HepG2 (cell line): ENCODE results near the gene ZDHHC16. TPM values are rescaled to one million over a fixed set of nuclear protein-coding genes. Genes with fewer than 3 reads are reported as not detected.

Experiments
- ARID2 ChIP-seq: sonication (generic); formaldehyde crosslinking; IDR thresholded peaks from 2 replicates; pipeline ENCODE4 v1.8.1; 2022; ENCODE audit warnings: mild to moderate bottlenecking, missing genetic modification reagents, borderline replicate concordance
- GTF3A ChIP-seq: sonication (generic); formaldehyde crosslinking; conservative IDR thresholded peaks from 2 replicates; pipeline ENCODE4 v1.4.0; 2020; ENCODE audit warnings: mild to moderate bottlenecking, missing genetic modification reagents
- JUND ChIP-seq: sonication (generic); formaldehyde crosslinking; IDR thresholded peaks from 2 replicates; pipeline ENCODE4 v1.8.0; 2022; ENCODE audit warnings: mild to moderate bottlenecking, missing genetic modification reagents
- SAP130 ChIP-seq: IDR thresholded peaks from 2 replicates; pipeline ENCODE4 v1.6.1; 2016; ENCODE audit warnings: low read depth
- STAG1 ChIP-seq: sonication (generic); formaldehyde crosslinking; IDR thresholded peaks from 2 replicates; pipeline ENCODE4 v1.4.0; 2020; ENCODE audit warnings: missing genetic modification reagents
- TSC22D2 ChIP-seq: sonication (generic); formaldehyde crosslinking; IDR thresholded peaks from 2 replicates; pipeline ENCODE4 v1.5.1; 2020; ENCODE audit warnings: missing genetic modification reagents, mild to moderate bottlenecking, borderline replicate concordance
- XRCC5 ChIP-seq: fragments of 200-400 bp; formaldehyde crosslinking; optimal IDR thresholded peaks from 2 replicates; pipeline ENCODE3; 2017; ENCODE audit warnings: mild to moderate bottlenecking, low read length
- ZZZ3 ChIP-seq: sonication (generic); formaldehyde crosslinking; IDR thresholded peaks from 2 replicates; pipeline ENCODE4 v1.4.0; 2020; ENCODE audit warnings: missing genetic modification reagents, mild to moderate bottlenecking, borderline replicate concordance
- polyA plus RNA-seq, 8 experiments: library from polyadenylated mRNA; depleted of rRNA in 3 of 8; stranded (reverse) in 7 of 8; unstranded in 1 of 8; fragments of >200 nt; fragmentation: Illumina TruSeq in 4 of 8; extraction: Trizol in 4 of 8; gene quantifications; 2 replicates each; pipeline versions ENCODE4 v1.2.1 to v1.2.3, GENCODE V29; 2011 to 2016; ENCODE audit warnings: low read depth in 4 of 8, missing spikeins in 1 of 8, mixed read lengths in 1 of 8; ENCODE audit not compliant: insufficient read depth in 1 of 8
- total RNA-seq, 5 experiments: library from RNA; depleted of rRNA; stranded (reverse); fragments of >200 nt; fragmentation: Illumina TruSeq; extraction: Trizol; gene quantifications; 2 replicates each; pipeline ENCODE4 v1.2.3, GENCODE V29; 2016; ENCODE audit warnings: low read depth in 1 of 5
- TF ChIP-seq, protein P1 (sequence below): sonication (generic); formaldehyde crosslinking; IDR thresholded peaks from 2 replicates; pipeline ENCODE4 v1.4.0; 2020; ENCODE audit warnings: missing genetic modification reagents
- TF ChIP-seq, protein P2 (sequence below): sonication (generic); formaldehyde crosslinking; IDR thresholded peaks from 2 replicates; pipeline ENCODE4 v1.4.0; 2020; ENCODE audit warnings: missing genetic modification reagents
- TF ChIP-seq, protein P3 (sequence below): sonication (generic); formaldehyde crosslinking; IDR thresholded peaks from 2 replicates; pipeline ENCODE4 v1.4.0; 2020; ENCODE audit warnings: missing genetic modification reagents, borderline replicate concordance
- TF ChIP-seq, protein P4 (sequence below), 2 experiments: sonication (generic) in 1 of 2; formaldehyde crosslinking in 1 of 2; IDR thresholded peaks; 2 replicates each; pipeline versions ENCODE4 v1.4.0 to v1.6.1; 2018 to 2020; ENCODE audit warnings: missing genetic modification reagents in 2 of 2, borderline replicate concordance in 1 of 2, low read depth in 1 of 2, mild to moderate bottlenecking in 1 of 2, missing biosample characterization in 1 of 2
- TF ChIP-seq, protein P5 (sequence below): sonication (generic); formaldehyde crosslinking; IDR thresholded peaks from 2 replicates; pipeline ENCODE4 v1.4.0; 2020; ENCODE audit warnings: missing genetic modification reagents, borderline replicate concordance

The ZDHHC16 gene
- total and polyA plus RNA-seq, 2 of the 13 experiments (the other 11 are each of a cell fraction or from before 2014, with no cell fraction given): 40.8 to 41.8 TPM

DNA sequence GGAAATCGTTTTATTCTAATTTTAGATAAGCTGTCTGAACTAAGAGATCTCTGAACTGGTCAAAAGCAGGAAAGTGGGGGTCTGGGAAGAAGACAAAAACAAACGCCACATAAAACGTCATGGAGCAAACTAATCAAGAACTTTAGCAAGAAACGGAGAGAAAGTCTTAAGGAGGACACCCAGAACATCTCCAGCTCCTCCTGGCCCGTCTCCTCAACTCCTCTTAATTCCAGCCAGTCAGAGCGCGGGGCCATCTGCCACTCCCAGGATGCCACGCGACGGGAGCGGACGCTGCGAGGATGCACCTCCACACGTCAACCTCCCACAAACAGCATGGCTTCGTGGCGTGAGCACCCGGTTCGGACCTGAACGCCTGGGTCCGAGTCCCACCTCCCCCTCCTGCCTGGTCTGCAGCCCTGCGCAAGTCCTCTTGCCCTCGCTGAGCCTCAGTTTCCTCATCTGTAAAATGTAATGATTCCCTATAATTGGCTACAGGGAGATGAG is 51.6 kb downstream of the ZDHHC16 start (continued):
- TF ChIP-seq, protein P1, sequence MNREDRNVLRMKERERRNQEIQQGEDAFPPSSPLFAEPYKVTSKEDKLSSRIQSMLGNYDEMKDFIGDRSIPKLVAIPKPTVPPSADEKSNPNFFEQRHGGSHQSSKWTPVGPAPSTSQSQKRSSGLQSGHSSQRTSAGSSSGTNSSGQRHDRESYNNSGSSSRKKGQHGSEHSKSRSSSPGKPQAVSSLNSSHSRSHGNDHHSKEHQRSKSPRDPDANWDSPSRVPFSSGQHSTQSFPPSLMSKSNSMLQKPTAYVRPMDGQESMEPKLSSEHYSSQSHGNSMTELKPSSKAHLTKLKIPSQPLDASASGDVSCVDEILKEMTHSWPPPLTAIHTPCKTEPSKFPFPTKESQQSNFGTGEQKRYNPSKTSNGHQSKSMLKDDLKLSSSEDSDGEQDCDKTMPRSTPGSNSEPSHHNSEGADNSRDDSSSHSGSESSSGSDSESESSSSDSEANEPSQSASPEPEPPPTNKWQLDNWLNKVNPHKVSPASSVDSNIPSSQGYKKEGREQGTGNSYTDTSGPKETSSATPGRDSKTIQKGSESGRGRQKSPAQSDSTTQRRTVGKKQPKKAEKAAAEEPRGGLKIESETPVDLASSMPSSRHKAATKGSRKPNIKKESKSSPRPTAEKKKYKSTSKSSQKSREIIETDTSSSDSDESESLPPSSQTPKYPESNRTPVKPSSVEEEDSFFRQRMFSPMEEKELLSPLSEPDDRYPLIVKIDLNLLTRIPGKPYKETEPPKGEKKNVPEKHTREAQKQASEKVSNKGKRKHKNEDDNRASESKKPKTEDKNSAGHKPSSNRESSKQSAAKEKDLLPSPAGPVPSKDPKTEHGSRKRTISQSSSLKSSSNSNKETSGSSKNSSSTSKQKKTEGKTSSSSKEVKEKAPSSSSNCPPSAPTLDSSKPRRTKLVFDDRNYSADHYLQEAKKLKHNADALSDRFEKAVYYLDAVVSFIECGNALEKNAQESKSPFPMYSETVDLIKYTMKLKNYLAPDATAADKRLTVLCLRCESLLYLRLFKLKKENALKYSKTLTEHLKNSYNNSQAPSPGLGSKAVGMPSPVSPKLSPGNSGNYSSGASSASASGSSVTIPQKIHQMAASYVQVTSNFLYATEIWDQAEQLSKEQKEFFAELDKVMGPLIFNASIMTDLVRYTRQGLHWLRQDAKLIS (CRISPR knock-in tag): no peak
- no peak for TF ChIP-seq TSC22D2 (CRISPR knock-in tag)
- TF ChIP-seq, protein P2, sequence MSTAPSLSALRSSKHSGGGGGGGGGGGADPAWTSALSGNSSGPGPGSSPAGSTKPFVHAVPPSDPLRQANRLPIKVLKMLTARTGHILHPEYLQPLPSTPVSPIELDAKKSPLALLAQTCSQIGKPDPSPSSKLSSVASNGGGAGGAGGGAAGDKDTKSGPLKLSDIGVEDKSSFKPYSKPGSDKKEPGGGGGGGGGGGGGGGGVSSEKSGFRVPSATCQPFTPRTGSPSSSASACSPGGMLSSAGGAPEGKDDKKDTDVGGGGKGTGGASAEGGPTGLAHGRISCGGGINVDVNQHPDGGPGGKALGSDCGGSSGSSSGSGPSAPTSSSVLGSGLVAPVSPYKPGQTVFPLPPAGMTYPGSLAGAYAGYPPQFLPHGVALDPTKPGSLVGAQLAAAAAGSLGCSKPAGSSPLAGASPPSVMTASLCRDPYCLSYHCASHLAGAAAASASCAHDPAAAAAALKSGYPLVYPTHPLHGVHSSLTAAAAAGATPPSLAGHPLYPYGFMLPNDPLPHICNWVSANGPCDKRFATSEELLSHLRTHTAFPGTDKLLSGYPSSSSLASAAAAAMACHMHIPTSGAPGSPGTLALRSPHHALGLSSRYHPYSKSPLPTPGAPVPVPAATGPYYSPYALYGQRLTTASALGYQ (CRISPR knock-in tag): no peak
- no peak for TF ChIP-seq STAG1 (CRISPR knock-in tag)
- TF ChIP-seq GTF3A (CRISPR knock-in tag): no peak
- TF ChIP-seq, protein P3, sequence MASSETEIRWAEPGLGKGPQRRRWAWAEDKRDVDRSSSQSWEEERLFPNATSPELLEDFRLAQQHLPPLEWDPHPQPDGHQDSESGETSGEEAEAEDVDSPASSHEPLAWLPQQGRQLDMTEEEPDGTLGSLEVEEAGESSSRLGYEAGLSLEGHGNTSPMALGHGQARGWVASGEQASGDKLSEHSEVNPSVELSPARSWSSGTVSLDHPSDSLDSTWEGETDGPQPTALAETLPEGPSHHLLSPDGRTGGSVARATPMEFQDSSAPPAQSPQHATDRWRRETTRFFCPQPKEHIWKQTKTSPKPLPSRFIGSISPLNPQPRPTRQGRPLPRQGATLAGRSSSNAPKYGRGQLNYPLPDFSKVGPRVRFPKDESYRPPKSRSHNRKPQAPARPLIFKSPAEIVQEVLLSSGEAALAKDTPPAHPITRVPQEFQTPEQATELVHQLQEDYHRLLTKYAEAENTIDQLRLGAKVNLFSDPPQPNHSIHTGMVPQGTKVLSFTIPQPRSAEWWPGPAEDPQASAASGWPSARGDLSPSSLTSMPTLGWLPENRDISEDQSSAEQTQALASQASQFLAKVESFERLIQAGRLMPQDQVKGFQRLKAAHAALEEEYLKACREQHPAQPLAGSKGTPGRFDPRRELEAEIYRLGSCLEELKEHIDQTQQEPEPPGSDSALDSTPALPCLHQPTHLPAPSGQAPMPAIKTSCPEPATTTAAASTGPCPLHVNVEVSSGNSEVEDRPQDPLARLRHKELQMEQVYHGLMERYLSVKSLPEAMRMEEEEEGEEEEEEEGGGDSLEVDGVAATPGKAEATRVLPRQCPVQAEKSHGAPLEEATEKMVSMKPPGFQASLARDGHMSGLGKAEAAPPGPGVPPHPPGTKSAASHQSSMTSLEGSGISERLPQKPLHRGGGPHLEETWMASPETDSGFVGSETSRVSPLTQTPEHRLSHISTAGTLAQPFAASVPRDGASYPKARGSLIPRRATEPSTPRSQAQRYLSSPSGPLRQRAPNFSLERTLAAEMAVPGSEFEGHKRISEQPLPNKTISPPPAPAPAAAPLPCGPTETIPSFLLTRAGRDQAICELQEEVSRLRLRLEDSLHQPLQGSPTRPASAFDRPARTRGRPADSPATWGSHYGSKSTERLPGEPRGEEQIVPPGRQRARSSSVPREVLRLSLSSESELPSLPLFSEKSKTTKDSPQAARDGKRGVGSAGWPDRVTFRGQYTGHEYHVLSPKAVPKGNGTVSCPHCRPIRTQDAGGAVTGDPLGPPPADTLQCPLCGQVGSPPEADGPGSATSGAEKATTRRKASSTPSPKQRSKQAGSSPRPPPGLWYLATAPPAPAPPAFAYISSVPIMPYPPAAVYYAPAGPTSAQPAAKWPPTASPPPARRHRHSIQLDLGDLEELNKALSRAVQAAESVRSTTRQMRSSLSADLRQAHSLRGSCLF: no peak; the same call in 1 of the 2 replicates
- TF ChIP-seq, protein P4, sequence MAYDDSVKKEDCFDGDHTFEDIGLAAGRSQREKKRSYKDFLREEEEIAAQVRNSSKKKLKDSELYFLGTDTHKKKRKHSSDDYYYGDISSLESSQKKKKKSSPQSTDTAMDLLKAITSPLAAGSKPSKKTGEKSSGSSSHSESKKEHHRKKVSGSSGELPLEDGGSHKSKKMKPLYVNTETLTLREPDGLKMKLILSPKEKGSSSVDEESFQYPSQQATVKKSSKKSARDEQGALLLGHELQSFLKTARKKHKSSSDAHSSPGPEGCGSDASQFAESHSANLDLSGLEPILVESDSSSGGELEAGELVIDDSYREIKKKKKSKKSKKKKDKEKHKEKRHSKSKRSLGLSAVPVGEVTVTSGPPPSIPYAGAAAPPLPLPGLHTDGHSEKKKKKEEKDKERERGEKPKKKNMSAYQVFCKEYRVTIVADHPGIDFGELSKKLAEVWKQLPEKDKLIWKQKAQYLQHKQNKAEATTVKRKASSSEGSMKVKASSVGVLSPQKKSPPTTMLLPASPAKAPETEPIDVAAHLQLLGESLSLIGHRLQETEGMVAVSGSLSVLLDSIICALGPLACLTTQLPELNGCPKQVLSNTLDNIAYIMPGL (CRISPR knock-in tag; IDR thresholded peaks at IDR 0.05; ENCODE audit: borderline replicate concordance in 1 of 2, low read depth in 1 of 2): no peak; a peak in 1 of 4 replicates
- TF ChIP-seq ZZZ3 (CRISPR knock-in tag): no peak
- TF ChIP-seq ARID2 (CRISPR knock-in tag): 0 out of 2 replicates have a peak, but pooled peaks have one; percentile 20
- TF ChIP-seq SAP130 (CRISPR knock-in tag): peak; percentile 86
- TF ChIP-seq, protein P5, sequence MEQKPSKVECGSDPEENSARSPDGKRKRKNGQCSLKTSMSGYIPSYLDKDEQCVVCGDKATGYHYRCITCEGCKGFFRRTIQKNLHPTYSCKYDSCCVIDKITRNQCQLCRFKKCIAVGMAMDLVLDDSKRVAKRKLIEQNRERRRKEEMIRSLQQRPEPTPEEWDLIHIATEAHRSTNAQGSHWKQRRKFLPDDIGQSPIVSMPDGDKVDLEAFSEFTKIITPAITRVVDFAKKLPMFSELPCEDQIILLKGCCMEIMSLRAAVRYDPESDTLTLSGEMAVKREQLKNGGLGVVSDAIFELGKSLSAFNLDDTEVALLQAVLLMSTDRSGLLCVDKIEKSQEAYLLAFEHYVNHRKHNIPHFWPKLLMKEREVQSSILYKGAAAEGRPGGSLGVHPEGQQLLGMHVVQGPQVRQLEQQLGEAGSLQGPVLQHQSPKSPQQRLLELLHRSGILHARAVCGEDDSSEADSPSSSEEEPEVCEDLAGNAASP (CRISPR knock-in tag): no peak
- TF ChIP-seq XRCC5: peak; percentile 28
- TF ChIP-seq JUND (CRISPR knock-in tag): 0 out of 2 replicates have a peak, but pooled peaks have one; percentile 18
